Esophagus squamous epithelium (tissue), 5 donors: ENCODE results near the gene EXOSC3. TPM values are rescaled to one million over a fixed set of nuclear protein-coding genes. Genes with fewer than 3 reads are reported as not detected.

Experiments
- DNase-seq: peaks from one replicate; lab custom pipeline; 2025; lab: John Stamatoyannopoulos, UW
- H3K27ac ChIP-seq, 4 donors: fragments of 200-600 bp; sonication (generic); one replicate each; pipeline ENCODE4 v1.5.1; 2016 to 2019; ENCODE audit warnings: mild to moderate bottlenecking in 1 of 4
- H3K27me3 ChIP-seq, 4 donors: fragments of 200-600 bp; sonication (generic); 1 replicate in 3 of 4; 2 replicates in 1 of 4; pipeline versions ENCODE4 v1.5.1 to v1.6.0; 2017 to 2021; ENCODE audit warnings: antibody characterized with exemption in 1 of 4
- H3K36me3 ChIP-seq, 3 donors: fragments of 200-600 bp; sonication (generic); one replicate each; pipeline ENCODE4 v1.5.1; 2016 to 2019
- H3K4me1 ChIP-seq, 3 donors: fragments of 200-600 bp; sonication (generic); one replicate each; pipeline ENCODE4 v1.5.1; 2017 to 2019
- H3K4me3 ChIP-seq, 4 donors: fragments of 200-600 bp; sonication (generic); 1 replicate in 3 of 4; 2 replicates in 1 of 4; pipeline ENCODE4 v1.5.1; 2016 to 2019; ENCODE audit warnings: mild to moderate bottlenecking in 2 of 4, moderate library complexity in 1 of 4
- H3K9me3 ChIP-seq, 3 donors: fragments of 200-600 bp; sonication (generic); one replicate each; pipeline ENCODE4 v1.5.1; 2016 to 2019
- CTCF ChIP-seq, 6 experiments: fragments of 450-650 bp in 4 of 6; fragments of 200-600 bp in 2 of 6; sonication (generic) in 2 of 6; IDR thresholded peaks; one replicate each; pipeline ENCODE4 v1.5.1; 2016 to 2019; ENCODE audit warnings: antibody characterized with exemption in 6 of 6, mild to moderate bottlenecking in 4 of 6, moderate library complexity in 4 of 6
- POLR2A ChIP-seq, 4 donors: fragments of 450-650 bp; IDR thresholded peaks; one replicate each; pipeline ENCODE4 v1.6.1; 2017; ENCODE audit warnings: antibody characterized with exemption in 4 of 4, mild to moderate bottlenecking in 4 of 4, moderate library complexity in 3 of 4
- WGBS, 2 donors: methylation state at CpG; one replicate each; pipeline ENCODE4 v1.1.5; 2018; 5-methylcytosine and 5-hydroxymethylcytosine counted together
- intact Hi-C: fragments of 100-400 bp; cut with DNase I; formaldehyde crosslinking; loops from one replicate; pipeline ENCODE4 v1.15.0; 2022
- total RNA-seq, 4 donors: library from RNA; depleted of rRNA; stranded (reverse); fragments of >200 nt; gene quantifications; one replicate each; pipeline ENCODE4 v1.1.0, GENCODE V29; 2016
- donor health status: DM: yes; HTN: yes; CAD: no.

Gene EXOSC3
- total RNA-seq, 4 donors from 2014 or later = 26.1 to 51.8 (median 36.6) TPM

- no peak overlapping the region for H3K27ac ChIP-seq
- no peaks in the 10 kb centered on the region for H3K4me1 ChIP-seq
Measured at GRCh38 chr9:37739222-37739621, 45.6 kb downstream of the EXOSC3 start.

DNA sequence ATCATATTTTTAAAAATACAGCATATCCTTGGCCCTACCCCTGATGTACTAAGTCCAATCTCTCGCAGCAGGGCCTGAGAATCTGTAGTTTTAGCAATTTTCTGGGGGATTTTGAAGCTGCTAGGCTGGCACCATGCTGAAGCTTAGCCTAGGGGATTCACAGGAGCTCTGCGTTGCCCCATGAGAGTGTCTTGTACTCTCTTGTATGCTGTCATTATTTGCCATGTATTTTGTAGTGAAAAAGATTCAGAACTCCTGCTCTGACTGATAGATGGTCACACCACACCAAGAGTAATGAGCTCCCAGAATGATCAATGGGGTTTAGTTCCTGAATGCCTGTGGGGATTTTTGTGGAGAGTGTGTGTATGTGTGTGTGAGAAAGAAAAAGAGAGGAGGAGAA is 51.9 kb downstream of the EXOSC3 start:
- no peaks in the 10 kb centered on the region for H3K36me3 ChIP-seq
- intact Hi-C loops = no loop called here
- no peak overlapping the region for H3K27ac ChIP-seq
- no peak overlapping the region for H3K4me3 ChIP-seq
- H3K27me3 ChIP-seq = peaks cover 0 to 38% (median 0%) of the 10 kb centered on the region in 4 donors
- TF ChIP-seq POLR2A (IDR thresholded peaks at IDR 0.05) = no peak
- TF ChIP-seq CTCF (IDR thresholded peaks at IDR 0.05) = no peak
- H3K9me3 ChIP-seq = no peaks in the 10 kb centered on the region
- no peak for DNase-seq
- no peaks in the 10 kb centered on the region for H3K4me1 ChIP-seq
- 60 to 85% methylated on average over 1 to 2 of the region's 2 CpGs for WGBS, 2 donors

More at GRCh38 chr9:37739222-37739621, 45.6 kb downstream of the EXOSC3 start:
- no peak overlapping the region for H3K4me3 ChIP-seq
- intact Hi-C loops = no loop called here
- no peaks in the 10 kb centered on the region for H3K36me3 ChIP-seq
- DNase-seq = no peak
- peaks cover 0 to 5% (median 0%) of the 10 kb centered on the region in 4 donors for H3K27me3 ChIP-seq
- TF ChIP-seq POLR2A (IDR thresholded peaks at IDR 0.05) (no peak), CTCF (IDR thresholded peaks at IDR 0.05) (no peak)
- 71 to 87% methylated on average over 5 of the region's 5 CpGs for WGBS, 2 donors
- H3K9me3 ChIP-seq = no peaks in the 10 kb centered on the region

DNA sequence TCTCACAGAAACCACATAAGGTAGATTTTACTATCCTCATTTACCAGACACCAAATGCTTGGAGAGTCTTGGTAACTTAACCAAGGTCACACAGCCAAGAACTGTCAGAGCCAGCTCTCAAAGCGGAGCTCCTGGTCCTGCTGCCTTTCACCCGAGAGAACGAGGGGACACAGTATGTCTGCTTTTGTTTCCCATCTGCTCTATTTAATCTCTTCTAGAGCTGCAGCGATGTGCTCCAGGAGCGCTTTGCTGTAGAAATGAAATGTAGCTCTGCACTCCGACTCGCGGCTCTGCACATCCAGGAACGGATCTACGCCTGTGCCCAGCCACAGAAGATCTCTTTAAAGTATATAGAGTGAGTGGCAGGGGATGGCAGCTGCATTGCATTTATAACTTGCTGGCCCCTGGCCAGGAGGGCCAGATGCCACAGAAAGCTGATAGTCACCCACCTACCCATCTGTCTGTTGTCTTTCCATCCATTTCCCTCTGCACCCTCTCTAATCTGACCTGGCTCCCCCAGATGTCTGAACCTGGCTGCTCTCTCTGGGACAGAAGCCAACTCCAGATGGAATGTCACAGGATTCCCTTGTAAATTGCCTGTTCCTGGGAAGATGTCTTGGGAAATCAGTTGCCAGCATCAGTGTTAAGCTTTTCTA is 52.6 kb downstream of the EXOSC3 start:
- Histone ChIP-seq H3K4me3 (no peak overlapping the region), H3K27ac (no peak overlapping the region), H3K9me3 (no peaks in the 10 kb centered on the region), H3K27me3 (peaks cover 0 to 40% (median 0%) of the 10 kb centered on the region in 4 donors), H3K4me1 (no peaks in the 10 kb centered on the region), H3K36me3 (no peaks in the 10 kb centered on the region)
- WGBS, 2 donors = 72 to 85% methylated on average over 10 of the region's 10 CpGs
- intact Hi-C loops = no loop called here
- DNase-seq = no peak
- TF ChIP-seq CTCF (IDR thresholded peaks at IDR 0.05) (no peak), POLR2A (IDR thresholded peaks at IDR 0.05) (no peak)

GRCh38 chr9:37730839-37731238 is 54.0 kb downstream of the EXOSC3 start:
- no peaks in the 10 kb centered on the region for H3K4me1 ChIP-seq
- intact Hi-C loops = no loop called here
- H3K36me3 ChIP-seq = no peaks in the 10 kb centered on the region
- H3K27me3 ChIP-seq = peaks cover 0 to 50% (median 0%) of the 10 kb centered on the region in 4 donors
- DNase-seq = no peak
- H3K4me3 ChIP-seq = no peak overlapping the region
- no peak overlapping the region for H3K27ac ChIP-seq
- no peaks in the 10 kb centered on the region for H3K9me3 ChIP-seq
- no peak for TF ChIP-seq POLR2A (IDR thresholded peaks at IDR 0.05)
- TF ChIP-seq CTCF (IDR thresholded peaks at IDR 0.05) = no peak
- 47 to 53% methylated on average over 5 of the region's 5 CpGs for WGBS, 2 donors

DNA sequence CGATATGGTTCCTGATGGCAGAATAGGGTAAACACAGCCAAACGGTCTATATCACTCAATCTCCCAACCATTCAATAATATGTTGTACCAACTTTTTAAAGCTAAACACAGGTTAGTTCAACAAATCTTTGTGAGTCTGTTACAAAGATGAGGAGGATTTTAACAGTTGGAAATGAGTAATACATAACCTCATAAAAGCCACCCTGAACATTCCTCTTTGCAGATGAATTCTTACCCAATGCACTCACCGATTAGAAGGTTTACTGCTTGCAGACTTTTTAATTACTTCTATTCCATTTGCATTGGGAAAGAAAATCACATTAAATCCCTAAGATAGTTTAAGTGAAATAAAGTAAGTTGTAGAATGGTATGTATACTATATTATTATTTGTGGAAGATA is 54.6 kb downstream of the EXOSC3 start:
- 73 to 80% methylated on average over 3 of the region's 3 CpGs for WGBS, 2 donors
- no peaks in the 10 kb centered on the region for H3K36me3 ChIP-seq
- H3K4me1 ChIP-seq = no peaks in the 10 kb centered on the region
- no peaks in the 10 kb centered on the region for H3K9me3 ChIP-seq
- no peak overlapping the region for H3K4me3 ChIP-seq
- H3K27me3 ChIP-seq = peaks cover 0 to 46% (median 0%) of the 10 kb centered on the region in 4 donors
- intact Hi-C loops = no loop called here
- no peak overlapping the region for H3K27ac ChIP-seq
- no peak for DNase-seq
- TF ChIP-seq CTCF (IDR thresholded peaks at IDR 0.05) (no peak), POLR2A (IDR thresholded peaks at IDR 0.05) (no peak)

Other genes with a start within 250 kb of the EXOSC3 start
- gene FBXO10, start 208.7 kb downstream of the EXOSC3 start, total RNA-seq = 1 to 10 TPM; 3.4 to 6.0 (median 4.4) TPM
- gene TOMM5, start 192.5 kb downstream of the EXOSC3 start, total RNA-seq = 100 to 1,000 TPM in 2 of 4 donors, 10 to 100 TPM in 2; 25.1 to 129 (median 105) TPM
- gene FRMPD1, start 134.1 kb downstream of the EXOSC3 start, total RNA-seq = under 1 TPM in 2 of 4 donors, not detected in 2; 0.04 to 0.18 TPM
- gene TRMT10B, start 31.3 kb downstream of the EXOSC3 start, total RNA-seq = 1 to 10 TPM; 2.1 to 6.5 (median 3.0) TPM
- gene DCAF10, start 15.7 kb upstream of the EXOSC3 start, total RNA-seq = 10 to 100 TPM; 12.0 to 22.9 (median 17.6) TPM
- 10 to 100 TPM; 18.2 to 30.3 (median 20.3) TPM for gene SLC25A51, start 119.1 kb upstream of the EXOSC3 start, total RNA-seq